Activated T-cell treated with anti-CD3 and anti-CD28 coated beads, Interleukin-2, amount 50 U/mL, for 24 hours (primary cell): ENCODE results near the gene ODC1.

Experiments used
- DNase-seq: peaks from one replicate; pipeline ENCODE4 v3.0.0-alpha.2; 2020
- H3K27ac Mint-ChIP-seq: 2 replicates; pipeline ENCODE4 v1.8.0; 2020; ENCODE audit warnings: mild to moderate bottlenecking, mixed read lengths
- H3K27me3 Mint-ChIP-seq: 2 replicates; pipeline ENCODE4 v1.8.0; 2020; ENCODE audit warnings: mixed read lengths
- H3K36me3 Mint-ChIP-seq: 2 replicates; pipeline ENCODE4 v1.8.0; 2020; ENCODE audit warnings: low read depth, mixed read lengths
- H3K4me1 Mint-ChIP-seq: 2 replicates; pipeline ENCODE4 v1.8.0; 2020; ENCODE audit warnings: low read depth, mixed read lengths
- H3K4me3 Mint-ChIP-seq: 2 replicates; pipeline ENCODE4 v1.8.0; 2020; ENCODE audit warnings: mild to moderate bottlenecking, moderate library complexity, mixed read lengths
- H3K9me3 Mint-ChIP-seq: 2 replicates; pipeline ENCODE4 v1.8.0; 2020; ENCODE audit warnings: mixed read lengths

ODC1 gene

GRCh38 chr2:10402653-10403215 lies 45.4 kb downstream of the ODC1 start:
- Mint-ChIP-seq H3K27ac (no peak overlapping the region), H3K4me1 (peaks cover 64% of the 10 kb centered on the region), H3K4me3 (no peak overlapping the region), H3K36me3 (peaks cover 54% of the 10 kb centered on the region), H3K9me3 (no peaks in the 10 kb centered on the region), H3K27me3 (no peaks in the 10 kb centered on the region)
- DNase-seq: no peak

DNA sequence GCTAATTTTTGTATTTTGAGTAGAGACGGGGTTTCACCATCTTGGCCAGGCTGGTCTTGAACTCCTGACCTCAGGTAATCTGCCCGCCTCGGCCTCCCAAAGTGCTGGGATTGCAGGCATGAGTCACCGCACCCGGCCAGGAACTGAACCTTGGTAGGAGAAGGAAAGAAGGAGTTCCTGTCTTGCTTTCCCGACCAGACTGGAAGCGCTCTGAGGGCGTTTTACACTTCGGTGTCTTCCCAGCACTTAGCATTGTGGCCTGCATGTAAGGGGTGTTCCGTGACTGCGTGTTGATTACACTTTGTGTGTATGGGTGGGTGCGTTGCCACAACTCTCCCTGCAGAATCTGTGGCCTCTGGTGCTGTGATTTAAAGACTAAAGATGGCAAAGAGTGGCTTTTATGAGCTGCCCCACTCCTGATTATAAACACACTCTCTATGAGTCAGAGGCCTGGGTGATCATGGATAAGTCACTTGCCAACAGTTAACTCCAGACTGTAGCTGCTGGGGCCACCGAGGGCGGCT lies 46.0 kb downstream of the ODC1 start:
- H3K27ac Mint-ChIP-seq: peak overlapping the region; percentile 29
- peaks cover 58% of the 10 kb centered on the region for H3K4me1 Mint-ChIP-seq
- H3K36me3 Mint-ChIP-seq: peaks cover 56% of the 10 kb centered on the region
- no peaks in the 10 kb centered on the region for H3K27me3 Mint-ChIP-seq
- H3K9me3 Mint-ChIP-seq: no peaks in the 10 kb centered on the region
- H3K4me3 Mint-ChIP-seq: no peak overlapping the region
- DNase-seq: no peak

- Mint-ChIP-seq H3K36me3 (peaks cover 54% of the 10 kb centered on the region), H3K27ac (peak overlapping the region; percentile 83), H3K9me3 (no peaks in the 10 kb centered on the region), H3K4me3 (no peak overlapping the region), H3K4me1 (peaks cover 50% of the 10 kb centered on the region), H3K27me3 (no peaks in the 10 kb centered on the region)
- no peak for DNase-seq
These were observed 46.9 kb downstream of the ODC1 start for GRCh38 chr2:10400978-10401951.

GRCh38 chr2:10400568-10400977 lies 47.6 kb downstream of the ODC1 start:
- Mint-ChIP-seq H3K4me1 (peaks cover 49% of the 10 kb centered on the region), H3K27ac (peak overlapping the region; percentile 83), H3K4me3 (peak overlapping the region; percentile 2), H3K36me3 (peaks cover 54% of the 10 kb centered on the region), H3K27me3 (no peaks in the 10 kb centered on the region), H3K9me3 (no peaks in the 10 kb centered on the region)
- peak; percentile 51 for DNase-seq

- Mint-ChIP-seq H3K36me3 (peaks cover 54% of the 10 kb centered on the region), H3K9me3 (no peaks in the 10 kb centered on the region), H3K4me1 (peaks cover 47% of the 10 kb centered on the region), H3K4me3 (no peak overlapping the region), H3K27ac (peak overlapping the region; percentile 83), H3K27me3 (no peaks in the 10 kb centered on the region)
- DNase-seq: no peak
These were observed 48.1 kb downstream of the ODC1 start for GRCh38 chr2:10400002-10400401.

GRCh38 chr2:10399358-10399757 lies 48.8 kb downstream of the ODC1 start:
- no peak overlapping the region for H3K4me3 Mint-ChIP-seq
- H3K27ac Mint-ChIP-seq: peak overlapping the region; percentile 83
- H3K27me3 Mint-ChIP-seq: no peaks in the 10 kb centered on the region
- peaks cover 49% of the 10 kb centered on the region for H3K4me1 Mint-ChIP-seq
- no peaks in the 10 kb centered on the region for H3K9me3 Mint-ChIP-seq
- peaks cover 48% of the 10 kb centered on the region for H3K36me3 Mint-ChIP-seq
- no peak for DNase-seq

DNA sequence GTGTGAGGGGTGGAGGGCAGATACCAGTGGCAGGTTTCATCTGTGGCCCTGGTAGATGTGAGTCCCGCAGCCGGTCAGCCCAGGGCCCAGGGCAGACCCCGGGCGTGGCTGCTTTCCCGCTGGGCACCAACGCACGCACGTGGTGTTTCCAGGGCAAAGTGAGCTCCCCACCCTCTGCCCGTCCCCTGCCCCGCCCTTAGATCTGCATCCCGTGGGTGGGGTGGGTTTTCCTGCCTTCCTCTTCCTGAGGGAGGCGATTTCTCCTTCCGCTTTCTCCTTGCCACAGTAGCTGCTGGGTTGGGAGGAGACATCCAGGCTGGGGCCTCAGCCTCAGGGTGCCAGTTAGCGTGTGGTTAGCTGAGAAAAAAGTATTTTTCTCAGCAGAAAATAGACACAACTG lies 49.6 kb downstream of the ODC1 start:
- no peaks in the 10 kb centered on the region for H3K9me3 Mint-ChIP-seq
- no peaks in the 10 kb centered on the region for H3K27me3 Mint-ChIP-seq
- no peak for DNase-seq
- H3K4me3 Mint-ChIP-seq: no peak overlapping the region
- peaks cover 49% of the 10 kb centered on the region for H3K4me1 Mint-ChIP-seq
- H3K36me3 Mint-ChIP-seq: peaks cover 41% of the 10 kb centered on the region
- H3K27ac Mint-ChIP-seq: peak overlapping the region; percentile 59

DNA sequence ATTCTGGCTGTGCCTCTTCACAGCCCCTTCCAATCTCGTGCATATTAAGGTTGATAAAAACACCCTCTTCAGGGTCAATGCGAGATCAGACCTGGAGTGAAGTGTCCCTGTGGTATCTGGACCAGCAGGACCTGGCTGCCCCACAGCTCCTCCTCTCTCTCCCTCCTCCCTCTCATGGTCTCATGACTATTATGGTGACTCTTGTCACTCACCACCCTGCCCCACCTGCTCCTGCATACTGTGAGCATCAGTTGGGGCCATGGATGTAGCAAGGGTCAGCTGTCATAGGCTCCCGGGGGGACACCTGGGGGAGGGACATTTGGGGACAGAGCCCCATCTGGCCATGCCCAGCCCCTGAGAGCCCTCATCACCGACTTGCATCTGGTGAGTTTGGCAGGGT lies 50.2 kb downstream of the ODC1 start:
- no peak overlapping the region for H3K4me3 Mint-ChIP-seq

GRCh38 chr2:10397297-10397875 lies 50.7 kb downstream of the ODC1 start:
- Mint-ChIP-seq H3K4me3 (no peak overlapping the region), H3K9me3 (no peaks in the 10 kb centered on the region), H3K27me3 (no peaks in the 10 kb centered on the region), H3K27ac (peak overlapping the region; percentile 26), H3K4me1 (peaks cover 54% of the 10 kb centered on the region), H3K36me3 (peaks cover 36% of the 10 kb centered on the region)
- DNase-seq: no peak

More for the DNA sequence above, 50.2 kb downstream of the ODC1 start:
- Mint-ChIP-seq H3K9me3 (no peaks in the 10 kb centered on the region), H3K27me3 (no peaks in the 10 kb centered on the region), H3K4me1 (peaks cover 55% of the 10 kb centered on the region), H3K27ac (peak overlapping the region; percentile 59), H3K36me3 (peaks cover 41% of the 10 kb centered on the region)
- no peak for DNase-seq

DNA sequence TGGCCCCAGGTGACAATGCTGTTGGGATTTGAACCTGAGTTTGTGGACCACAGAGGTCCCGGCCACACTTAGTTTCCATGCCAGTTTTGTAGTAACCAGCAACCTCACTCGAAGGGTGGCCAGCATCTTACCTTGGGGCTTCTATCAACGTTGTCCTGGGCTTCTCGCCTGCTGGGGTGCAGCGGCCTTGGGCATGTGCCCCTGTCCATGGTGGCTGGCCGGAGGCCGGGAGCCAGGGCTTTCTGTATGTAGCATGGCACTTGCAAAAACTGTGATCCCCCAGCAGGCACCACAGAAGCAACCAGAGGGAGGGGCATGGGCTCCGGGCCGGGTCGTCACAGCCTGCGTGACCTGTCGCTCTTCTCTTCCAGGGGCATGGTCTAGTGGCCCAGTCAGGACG lies 51.7 kb downstream of the ODC1 start:
- H3K36me3 Mint-ChIP-seq: peaks cover 31% of the 10 kb centered on the region
- peaks cover 48% of the 10 kb centered on the region for H3K4me1 Mint-ChIP-seq
- no peaks in the 10 kb centered on the region for H3K9me3 Mint-ChIP-seq
- H3K27me3 Mint-ChIP-seq: no peaks in the 10 kb centered on the region
- H3K27ac Mint-ChIP-seq: peak overlapping the region; percentile 52
- H3K4me3 Mint-ChIP-seq: no peak overlapping the region
- DNase-seq: no peak

- peaks cover 27% of the 10 kb centered on the region for H3K36me3 Mint-ChIP-seq
- DNase-seq: no peak
These were observed 52.2 kb downstream of the ODC1 start for GRCh38 chr2:10395893-10396292.

DNA sequence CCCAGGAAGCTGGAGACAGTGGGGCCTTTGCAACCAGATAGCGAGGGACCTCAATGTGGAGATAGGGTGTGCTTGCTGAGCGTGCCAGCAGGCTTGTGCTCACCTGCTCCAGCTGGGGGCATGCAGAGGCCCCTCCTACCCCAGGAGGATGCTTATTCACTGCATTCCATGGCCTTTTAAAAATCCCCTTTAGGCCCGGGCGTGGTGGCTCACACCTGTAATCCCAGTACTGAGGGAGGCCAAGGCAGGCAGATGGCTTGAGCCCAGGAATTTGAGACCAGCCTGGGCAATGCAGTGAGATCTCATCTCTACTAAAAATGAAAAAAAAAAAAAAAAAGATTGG lies 54.5 kb downstream of the ODC1 start:
- no peak overlapping the region for H3K4me3 Mint-ChIP-seq
- H3K36me3 Mint-ChIP-seq: peaks cover 10% of the 10 kb centered on the region
- H3K27me3 Mint-ChIP-seq: no peaks in the 10 kb centered on the region
- no peak for DNase-seq
- no peaks in the 10 kb centered on the region for H3K9me3 Mint-ChIP-seq
- H3K4me1 Mint-ChIP-seq: peaks cover 54% of the 10 kb centered on the region
- H3K27ac Mint-ChIP-seq: peak overlapping the region; percentile 64

More at GRCh38 chr2:10395893-10396292, 52.2 kb downstream of the ODC1 start:
- no peaks in the 10 kb centered on the region for H3K27me3 Mint-ChIP-seq
- H3K9me3 Mint-ChIP-seq: no peaks in the 10 kb centered on the region
- H3K4me3 Mint-ChIP-seq: no peak overlapping the region
- peaks cover 45% of the 10 kb centered on the region for H3K4me1 Mint-ChIP-seq
- peak overlapping the region; percentile 52 for H3K27ac Mint-ChIP-seq

DNA sequence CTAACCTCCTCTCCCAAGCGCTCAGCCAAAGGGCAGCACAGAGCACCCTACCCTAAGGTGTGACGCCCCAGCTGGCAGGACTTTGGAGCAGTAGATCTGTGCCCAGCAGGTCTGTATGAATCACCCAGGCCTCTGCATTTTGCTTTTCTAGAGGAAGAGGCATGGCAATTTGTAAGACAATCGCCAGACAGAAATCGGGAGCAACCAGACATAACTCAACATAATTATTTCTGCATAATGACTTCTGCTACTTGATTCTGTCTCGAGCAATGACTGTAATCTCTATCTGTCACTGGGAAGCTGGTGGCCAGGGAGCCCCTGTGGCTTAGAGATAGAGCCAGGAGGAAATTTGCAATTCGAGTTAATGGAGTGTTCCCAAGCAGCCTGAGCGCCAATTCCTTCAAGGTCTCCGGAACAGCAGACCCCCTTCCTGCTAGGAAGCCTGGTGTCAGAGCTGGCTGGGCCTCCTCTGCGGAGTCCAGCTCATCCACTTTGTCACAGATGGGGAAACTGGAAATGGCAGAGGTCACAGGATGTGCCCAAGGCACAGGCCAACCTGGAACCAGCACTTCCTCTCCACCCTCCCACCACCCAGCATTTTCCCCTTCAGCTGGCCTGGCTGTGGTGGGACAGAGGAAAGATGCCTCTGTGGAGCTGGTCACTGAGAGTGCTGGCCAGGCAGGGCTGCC lies 55.0 kb downstream of the ODC1 start:
- Mint-ChIP-seq H3K4me1 (peaks cover 57% of the 10 kb centered on the region), H3K27me3 (no peaks in the 10 kb centered on the region), H3K4me3 (no peak overlapping the region)

DNA sequence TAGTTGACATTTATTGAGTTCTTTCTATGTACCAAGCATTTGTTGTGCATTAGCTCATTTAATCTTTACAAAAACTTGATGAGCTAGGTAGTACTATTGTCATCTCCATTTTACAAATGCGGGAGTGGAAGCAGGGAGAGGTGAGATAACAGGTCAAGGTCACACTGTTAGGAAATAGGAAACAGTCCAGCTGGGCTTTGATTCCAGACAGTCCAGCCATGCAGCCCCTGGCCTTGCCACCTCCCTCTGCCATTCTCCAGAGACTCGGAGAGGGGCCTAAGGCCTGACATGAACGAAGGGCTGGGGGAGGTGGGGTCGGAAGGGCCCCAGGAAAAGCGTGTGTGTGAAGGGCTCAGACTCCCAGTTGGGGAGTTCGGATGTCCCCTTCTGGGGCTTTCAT lies 55.6 kb downstream of the ODC1 start:
- H3K27ac Mint-ChIP-seq: peak overlapping the region; percentile 64
- peaks cover 58% of the 10 kb centered on the region for H3K4me1 Mint-ChIP-seq
- H3K4me3 Mint-ChIP-seq: no peak overlapping the region
- peaks cover 2% of the 10 kb centered on the region for H3K36me3 Mint-ChIP-seq
- DNase-seq: no peak
- no peaks in the 10 kb centered on the region for H3K9me3 Mint-ChIP-seq
- H3K27me3 Mint-ChIP-seq: no peaks in the 10 kb centered on the region

More for the DNA sequence above, 55.0 kb downstream of the ODC1 start:
- Mint-ChIP-seq H3K36me3 (peaks cover 8% of the 10 kb centered on the region), H3K9me3 (no peaks in the 10 kb centered on the region), H3K27ac (peak overlapping the region; percentile 64)
- DNase-seq: no peak
